HepG2 (cell line): Measurements from ENCODE around the gene APOC4. TPM values are rescaled to one million over a fixed set of nuclear protein-coding genes. Genes with fewer than 3 reads are reported as not detected.

Experiments used
- ELF3 ChIP-seq: IDR thresholded peaks from 2 replicates; pipeline ENCODE4 v1.6.1; 2016; ENCODE audit warnings: missing genetic modification reagents, missing compliant biosample characterization
- ELK4 ChIP-seq: sonication (generic); formaldehyde crosslinking; IDR thresholded peaks from 2 replicates; pipeline ENCODE4 v1.9.0; 2021; ENCODE audit warnings: missing genetic modification reagents, borderline replicate concordance
- HNRNPL ChIP-seq: fragments of 200-400 bp; formaldehyde crosslinking; IDR thresholded peaks from 2 replicates; pipeline ENCODE4 v1.6.1; 2017; ENCODE audit warnings: mild to moderate bottlenecking, low read depth, low read length
- MATR3 ChIP-seq: sonication (generic); formaldehyde crosslinking; IDR thresholded peaks from 2 replicates; pipeline ENCODE4 v1.4.0; 2020; ENCODE audit warnings: missing genetic modification reagents
- PAX8 ChIP-seq: sonication (generic); formaldehyde crosslinking; IDR thresholded peaks from 2 replicates; pipeline ENCODE4 v1.8.0; 2022; ENCODE audit warnings: mild to moderate bottlenecking, missing genetic modification reagents, borderline replicate concordance
- PBX2 ChIP-seq: IDR thresholded peaks from 2 replicates; pipeline ENCODE4 v1.6.1; 2016; ENCODE audit warnings: control low read depth
- SAFB2 ChIP-seq: sonication (generic); formaldehyde crosslinking; IDR thresholded peaks from 2 replicates; pipeline ENCODE4 v1.5.1; 2020; ENCODE audit warnings: missing genetic modification reagents, low read depth, mild to moderate bottlenecking, borderline replicate concordance
- SUZ12 ChIP-seq: fragments of 150-350 bp; IDR thresholded peaks from 2 replicates; pipeline ENCODE4 v1.6.1; 2014; ENCODE audit warnings: low read depth, low read length
- ZNF224 ChIP-seq: sonication (generic); formaldehyde crosslinking; IDR thresholded peaks from 2 replicates; pipeline ENCODE4 v1.5.0; 2020; ENCODE audit warnings: mild to moderate bottlenecking, missing genetic modification reagents
- ZNF234 ChIP-seq: sonication (generic); formaldehyde crosslinking; conservative IDR thresholded peaks from 2 replicates; pipeline ENCODE4 v1.5.1; 2020; ENCODE audit warnings: mild to moderate bottlenecking, missing genetic modification reagents
- ZNF24 ChIP-seq: fragments of 450-650 bp; IDR thresholded peaks from 2 replicates; pipeline ENCODE4 v1.6.1; 2017; ENCODE audit warnings: antibody characterized with exemption, mild to moderate bottlenecking
- ZNF280D ChIP-seq: sonication (generic); formaldehyde crosslinking; IDR thresholded peaks from 2 replicates; pipeline ENCODE4 v1.5.1; 2020; ENCODE audit warnings: mild to moderate bottlenecking, missing genetic modification reagents
- ZNF318 ChIP-seq: sonication (generic); formaldehyde crosslinking; IDR thresholded peaks from 2 replicates; pipeline ENCODE4 v1.4.0; 2020; ENCODE audit warnings: mild to moderate bottlenecking, missing genetic modification reagents
- ZNF350 ChIP-seq: sonication (generic); formaldehyde crosslinking; IDR thresholded peaks from 2 replicates; pipeline ENCODE4 v1.4.0; 2020; ENCODE audit warnings: mild to moderate bottlenecking, low read depth, missing genetic modification reagents, borderline replicate concordance
- ZNF713 ChIP-seq: sonication (generic); formaldehyde crosslinking; IDR thresholded peaks from 2 replicates; pipeline ENCODE4 v1.4.0; 2020; ENCODE audit warnings: mild to moderate bottlenecking, missing genetic modification reagents
- polyA plus RNA-seq, 8 experiments: library from polyadenylated mRNA; depleted of rRNA in 3 of 8; stranded (reverse) in 7 of 8; unstranded in 1 of 8; fragments of >200 nt; fragmentation: Illumina TruSeq in 4 of 8; extraction: Trizol in 4 of 8; gene quantifications; 2 replicates each; pipeline versions ENCODE4 v1.2.1 to v1.2.3, GENCODE V29; 2011 to 2016; ENCODE audit warnings: low read depth in 4 of 8, missing spikeins in 1 of 8, mixed read lengths in 1 of 8; ENCODE audit not compliant: insufficient read depth in 1 of 8
- total RNA-seq, 5 experiments: library from RNA; depleted of rRNA; stranded (reverse); fragments of >200 nt; fragmentation: Illumina TruSeq; extraction: Trizol; gene quantifications; 2 replicates each; pipeline ENCODE4 v1.2.3, GENCODE V29; 2016; ENCODE audit warnings: low read depth in 1 of 5

APOC4 gene
- total and polyA plus RNA-seq, 2 of the 13 experiments (the other 11 are each of a cell fraction or from before 2014, with no cell fraction given): 0.46 TPM; not detected in 1

GRCh38 chr19:44924243-44924725 lies 17.8 kb upstream of the APOC4 start (continued):
- TF ChIP-seq PBX2 (no peak), ZNF318 (CRISPR knock-in tag) (no peak), PAX8 (CRISPR knock-in tag) (no peak), MATR3 (CRISPR knock-in tag) (no peak), ELK4 (no peak), ZNF234 (CRISPR knock-in tag) (no peak), ZNF224 (CRISPR knock-in tag) (no peak), HNRNPL (peak; percentile 94), ZNF350 (CRISPR knock-in tag) (peak; percentile 96), ZNF713 (CRISPR knock-in tag) (no peak), ZNF24 (no peak), ZNF280D (CRISPR knock-in tag) (peak; percentile 86; the same call in 1 of the 2 replicates), SUZ12 (no peak), ELF3 (CRISPR knock-in tag) (peak; percentile 89), SAFB2 (0 out of 2 replicates have a peak, but pooled peaks have one; percentile 41)
